ENCODE measurements around the gene CHMP4A.

GRCh38 chr14:24192933-24193332 lies 20.4 kb downstream of the CHMP4A start:
- no peak for TF ChIP-seq POLR2A (IDR thresholded peaks at IDR 0.05)
- TF ChIP-seq, protein P1, sequence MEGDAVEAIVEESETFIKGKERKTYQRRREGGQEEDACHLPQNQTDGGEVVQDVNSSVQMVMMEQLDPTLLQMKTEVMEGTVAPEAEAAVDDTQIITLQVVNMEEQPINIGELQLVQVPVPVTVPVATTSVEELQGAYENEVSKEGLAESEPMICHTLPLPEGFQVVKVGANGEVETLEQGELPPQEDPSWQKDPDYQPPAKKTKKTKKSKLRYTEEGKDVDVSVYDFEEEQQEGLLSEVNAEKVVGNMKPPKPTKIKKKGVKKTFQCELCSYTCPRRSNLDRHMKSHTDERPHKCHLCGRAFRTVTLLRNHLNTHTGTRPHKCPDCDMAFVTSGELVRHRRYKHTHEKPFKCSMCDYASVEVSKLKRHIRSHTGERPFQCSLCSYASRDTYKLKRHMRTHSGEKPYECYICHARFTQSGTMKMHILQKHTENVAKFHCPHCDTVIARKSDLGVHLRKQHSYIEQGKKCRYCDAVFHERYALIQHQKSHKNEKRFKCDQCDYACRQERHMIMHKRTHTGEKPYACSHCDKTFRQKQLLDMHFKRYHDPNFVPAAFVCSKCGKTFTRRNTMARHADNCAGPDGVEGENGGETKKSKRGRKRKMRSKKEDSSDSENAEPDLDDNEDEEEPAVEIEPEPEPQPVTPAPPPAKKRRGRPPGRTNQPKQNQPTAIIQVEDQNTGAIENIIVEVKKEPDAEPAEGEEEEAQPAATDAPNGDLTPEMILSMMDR (IDR thresholded peaks at IDR 0.05): no peak
